Calu3 (cell line): ENCODE data around the gene C1orf122. TPM values are rescaled to one million over a fixed set of nuclear protein-coding genes. Genes with fewer than 3 reads are reported as not detected.

ENCODE experiments used
- BruUV-seq: library from RNA; stranded (reverse); fragments of 400-500 nt; replicated peaks from 2 replicates; lab custom pipeline; 2021; lab: Mats Ljungman, UMichigan
- CTCF ChIA-PET: fragments of 300-600 bp; sonication (Branson Sonifier 250); formaldehyde crosslinking; loops from one replicate; lab custom pipeline; 2022; ENCODE audit warnings: antibody characterized with exemption; lab: Charles Lee
- DNase-seq: peaks from one replicate; pipeline ENCODE4 v3.0.0; 2022
- H3K27ac Mint-ChIP-seq: one replicate; pipeline ENCODE4 v1.8.0; 2022; ENCODE audit warnings: mixed read lengths; ENCODE audit not compliant: unreplicated experiment
- H3K27me3 Mint-ChIP-seq: one replicate; pipeline ENCODE4 v1.8.0; 2022; ENCODE audit warnings: mixed read lengths; ENCODE audit not compliant: unreplicated experiment
- H3K36me3 Mint-ChIP-seq: one replicate; pipeline ENCODE4 v1.8.0; 2022; ENCODE audit warnings: mild to moderate bottlenecking, moderate library complexity, mixed read lengths; ENCODE audit not compliant: insufficient read depth, unreplicated experiment
- H3K4me1 Mint-ChIP-seq: one replicate; pipeline ENCODE4 v1.8.0; 2022; ENCODE audit warnings: mild to moderate bottlenecking, low read depth, mixed read lengths; ENCODE audit not compliant: unreplicated experiment
- H3K4me3 Mint-ChIP-seq: one replicate; pipeline ENCODE4 v1.8.0; 2022; ENCODE audit warnings: mild to moderate bottlenecking, low read depth, moderate library complexity, mixed read lengths; ENCODE audit not compliant: unreplicated experiment
- H3K9me3 Mint-ChIP-seq: one replicate; pipeline ENCODE4 v1.8.0; 2022; ENCODE audit warnings: low read depth, mixed read lengths; ENCODE audit not compliant: unreplicated experiment
- CTCF ChIP-seq: fragments of 200-600 bp; IDR thresholded peaks from one replicate; pipeline ENCODE4 v1.8.0; 2022; ENCODE audit warnings: antibody characterized with exemption; ENCODE audit not compliant: unreplicated experiment
- intact Hi-C: fragments of 100-400 bp; cut with micrococcal nuclease; formaldehyde crosslinking; loops from one replicate; pipeline ENCODE4 v1.10.0; 2022; ENCODE audit not compliant: unreplicated experiment
- total RNA-seq: library from RNA; stranded (reverse); gene quantifications from 2 replicates; pipeline ENCODE4 v1.2.3, GENCODE V29; 2022

Gene C1orf122
- total RNA-seq, 1 experiment from 2014 or later: 41.3 TPM

- Mint-ChIP-seq H3K27ac (peak overlapping the region; percentile 96), H3K4me3 (peak overlapping the region; percentile 95), H3K9me3 (no peaks in the 10 kb centered on the region), H3K4me1 (peaks cover 13% of the 10 kb centered on the region), H3K36me3 (peaks cover 65% of the 10 kb centered on the region), H3K27me3 (no peaks in the 10 kb centered on the region)
- CTCF ChIA-PET: no interaction called here
- TSS peak; percentile 32 for BruUV-seq
- no peak for TF ChIP-seq CTCF
- DNase-seq: no peak
- intact Hi-C loops: loop anchor here (10.0 kb wide), 1 partner anchor 112 kb away; the partner anchor contains the start of gene CDCA8
Measured at GRCh38 chr1:37807220-37807554, 403 bp upstream of the C1orf122 start.

GRCh38 chr1:37808369-37809319 is 1.1 kb downstream of the C1orf122 start:
- no TSS peak for BruUV-seq
- no peak for TF ChIP-seq CTCF
- intact Hi-C loops: loop anchor here (10.0 kb wide), 1 partner anchor 114 kb away; the partner anchor contains the start of gene CDCA8
- Mint-ChIP-seq H3K27me3 (no peaks in the 10 kb centered on the region), H3K36me3 (peaks cover 51% of the 10 kb centered on the region), H3K9me3 (no peaks in the 10 kb centered on the region), H3K4me1 (peaks cover 13% of the 10 kb centered on the region), H3K4me3 (peak overlapping the region; percentile 95), H3K27ac (peak overlapping the region; percentile 96)
- peak; percentile 82 for DNase-seq
- CTCF ChIA-PET: interaction anchor here (0.6 to 1.4 kb wide), 8 partner anchors 12 to 778 kb away, joined by 3 to 10 read pairs (median 4); a partner anchor contains a TSS

- Mint-ChIP-seq H3K27ac (no peak overlapping the region), H3K36me3 (peaks cover 39% of the 10 kb centered on the region), H3K4me1 (peaks cover 13% of the 10 kb centered on the region), H3K9me3 (no peaks in the 10 kb centered on the region), H3K27me3 (no peaks in the 10 kb centered on the region), H3K4me3 (no peak overlapping the region)
- TF ChIP-seq CTCF: no peak
- no TSS peak for BruUV-seq
- intact Hi-C loops: loop anchor here (10.0 kb wide), 1 partner anchor 115 kb away; the partner anchor contains the start of gene CDCA8
- DNase-seq: no peak
- CTCF ChIA-PET: interaction anchor here (0.6 kb wide), 1 partner anchor 517 kb away, joined by 9 read pairs; no protein-coding TSS in a partner anchor
Measured at GRCh38 chr1:37809942-37810341, 2.4 kb downstream of the C1orf122 start.

- Mint-ChIP-seq H3K27me3 (no peaks in the 10 kb centered on the region), H3K4me1 (peaks cover 13% of the 10 kb centered on the region), H3K4me3 (no peak overlapping the region), H3K9me3 (no peaks in the 10 kb centered on the region), H3K36me3 (peaks cover 34% of the 10 kb centered on the region), H3K27ac (peak overlapping the region; percentile 30)
- intact Hi-C loops: no loop called here
- CTCF ChIA-PET: interaction anchor here (0.6 kb wide), 1 partner anchor 45 kb away, joined by 4 read pairs; no protein-coding TSS in a partner anchor
- peak; percentile 79 for TF ChIP-seq CTCF
- DNase-seq: peak; percentile 80
- no TSS peak for BruUV-seq
Measured at GRCh38 chr1:37811027-37811655, 3.6 kb downstream of the C1orf122 start.
